ENCODE data around the gene CEACAM21.

- TF ChIP-seq CTCF (IDR thresholded peaks at IDR 0.05) (no peak), EZH2 (IDR thresholded peaks at IDR 0.05) (no peak), EZH2phosphoT487 (IDR thresholded peaks at IDR 0.05) (no peak)
These were observed 11.3 kb downstream of the CEACAM21 start for GRCh38 chr19:41587101-41587837.

Measured in neural progenitor cell (in vitro differentiated cells).